Measurements from ENCODE around the gene PIAS1.

DNA sequence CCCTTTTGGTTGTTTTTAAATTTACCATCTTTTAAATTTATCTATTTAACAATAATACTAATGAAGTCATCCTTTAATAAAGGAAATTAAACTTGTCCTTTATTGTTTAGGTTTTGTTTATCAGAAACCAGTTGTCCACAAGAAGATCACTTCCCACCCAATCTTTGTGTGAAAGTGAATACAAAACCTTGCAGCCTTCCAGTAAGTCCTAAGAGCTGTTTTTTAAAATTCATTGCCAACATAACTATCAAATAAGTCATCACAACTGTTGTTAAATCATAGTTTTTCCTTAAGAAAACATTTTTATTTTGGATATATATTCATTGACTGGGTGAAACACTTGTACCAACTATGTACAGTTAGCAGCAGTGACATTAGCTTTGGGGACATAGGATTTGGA, 91.6 kb downstream of the PIAS1 start:
- TF ChIP-seq CTCF (IDR thresholded peaks at IDR 0.05) (no peak), POLR2A (IDR thresholded peaks at IDR 0.05) (no peak)
